Esophagus squamous epithelium (tissue), 5 donors: ENCODE measurements around the gene RNF7. TPM values are rescaled to one million over a fixed set of nuclear protein-coding genes. Genes with fewer than 3 reads are reported as not detected.

ENCODE experiments used
- DNase-seq: peaks from one replicate; lab custom pipeline; 2025; lab: John Stamatoyannopoulos, UW
- H3K27ac ChIP-seq, 4 donors: fragments of 200-600 bp; sonication (generic); one replicate each; pipeline ENCODE4 v1.5.1; 2016 to 2019; ENCODE audit warnings: mild to moderate bottlenecking in 1 of 4
- H3K27me3 ChIP-seq, 4 donors: fragments of 200-600 bp; sonication (generic); 1 replicate in 3 of 4; 2 replicates in 1 of 4; pipeline versions ENCODE4 v1.5.1 to v1.6.0; 2017 to 2021; ENCODE audit warnings: antibody characterized with exemption in 1 of 4
- H3K36me3 ChIP-seq, 3 donors: fragments of 200-600 bp; sonication (generic); one replicate each; pipeline ENCODE4 v1.5.1; 2016 to 2019
- H3K4me1 ChIP-seq, 3 donors: fragments of 200-600 bp; sonication (generic); one replicate each; pipeline ENCODE4 v1.5.1; 2017 to 2019
- H3K4me3 ChIP-seq, 4 donors: fragments of 200-600 bp; sonication (generic); 1 replicate in 3 of 4; 2 replicates in 1 of 4; pipeline ENCODE4 v1.5.1; 2016 to 2019; ENCODE audit warnings: mild to moderate bottlenecking in 2 of 4, moderate library complexity in 1 of 4
- H3K9me3 ChIP-seq, 3 donors: fragments of 200-600 bp; sonication (generic); one replicate each; pipeline ENCODE4 v1.5.1; 2016 to 2019
- CTCF ChIP-seq, 6 experiments: fragments of 450-650 bp in 4 of 6; fragments of 200-600 bp in 2 of 6; sonication (generic) in 2 of 6; IDR thresholded peaks; one replicate each; pipeline ENCODE4 v1.5.1; 2016 to 2019; ENCODE audit warnings: antibody characterized with exemption in 6 of 6, mild to moderate bottlenecking in 4 of 6, moderate library complexity in 4 of 6
- POLR2A ChIP-seq, 4 donors: fragments of 450-650 bp; IDR thresholded peaks; one replicate each; pipeline ENCODE4 v1.6.1; 2017; ENCODE audit warnings: antibody characterized with exemption in 4 of 4, mild to moderate bottlenecking in 4 of 4, moderate library complexity in 3 of 4
- WGBS, 2 donors: methylation state at CpG; one replicate each; pipeline ENCODE4 v1.1.5; 2018; 5-methylcytosine and 5-hydroxymethylcytosine counted together
- intact Hi-C: fragments of 100-400 bp; cut with DNase I; formaldehyde crosslinking; loops from one replicate; pipeline ENCODE4 v1.15.0; 2022
- total RNA-seq, 4 donors: library from RNA; depleted of rRNA; stranded (reverse); fragments of >200 nt; gene quantifications; one replicate each; pipeline ENCODE4 v1.1.0, GENCODE V29; 2016
- donor health status: DM: yes; HTN: yes; CAD: no.

RNF7 gene
- total RNA-seq, 4 donors from 2014 or later, result 54.4 to 103 (median 92.4) TPM

- H3K27ac ChIP-seq, result no peak overlapping the region
- intact Hi-C loops, result no loop called here
- no peaks in the 10 kb centered on the region for H3K36me3 ChIP-seq
- H3K9me3 ChIP-seq, result no peaks in the 10 kb centered on the region
- TF ChIP-seq CTCF (IDR thresholded peaks at IDR 0.05) (no peak), POLR2A (IDR thresholded peaks at IDR 0.05) (no peak)
- no peak overlapping the region for H3K4me3 ChIP-seq
- H3K4me1 ChIP-seq, result peaks cover 0 to 17% (median 3%) of the 10 kb centered on the region in 3 donors
- WGBS, 2 donors, result 22 to 70% methylated on average over 2 of the region's 2 CpGs
- DNase-seq, result no peak
- H3K27me3 ChIP-seq, result no peaks in the 10 kb centered on the region
These were observed 30.3 kb upstream of the RNF7 start for GRCh38 chr3:141707741-141708203.

- TF ChIP-seq POLR2A (IDR thresholded peaks at IDR 0.05), result no peak
- TF ChIP-seq CTCF (IDR thresholded peaks at IDR 0.05), result no peak
- no peaks in the 10 kb centered on the region for H3K27me3 ChIP-seq
- H3K27ac ChIP-seq, result no peak overlapping the region
- H3K9me3 ChIP-seq, result no peaks in the 10 kb centered on the region
- H3K4me3 ChIP-seq, result no peak overlapping the region
- H3K4me1 ChIP-seq, result peaks cover 0 to 17% (median 3%) of the 10 kb centered on the region in 3 donors
- WGBS, 2 donors, result 75 to 81% methylated on average over 4 of the region's 4 CpGs
- intact Hi-C loops, result no loop called here
- DNase-seq, result no peak
- no peaks in the 10 kb centered on the region for H3K36me3 ChIP-seq
These were observed 29.7 kb upstream of the RNF7 start for GRCh38 chr3:141708367-141708766.

- Histone ChIP-seq H3K36me3 (no peaks in the 10 kb centered on the region), H3K4me3 (no peak overlapping the region), H3K4me1 (peaks cover 0 to 17% (median 3%) of the 10 kb centered on the region in 3 donors), H3K27ac (no peak overlapping the region), H3K27me3 (no peaks in the 10 kb centered on the region), H3K9me3 (no peaks in the 10 kb centered on the region)
- 95 to 96% methylated on average over 7 of the region's 7 CpGs for WGBS, 2 donors
- TF ChIP-seq POLR2A (IDR thresholded peaks at IDR 0.05) (no peak), CTCF (IDR thresholded peaks at IDR 0.05) (no peak)
- DNase-seq, result no peak
- intact Hi-C loops, result no loop called here
These were observed 28.9 kb upstream of the RNF7 start for GRCh38 chr3:141709126-141709770.

GRCh38 chr3:141710121-141710520 is 28.0 kb upstream of the RNF7 start:
- Histone ChIP-seq H3K36me3 (no peaks in the 10 kb centered on the region), H3K4me1 (peaks cover 0 to 17% (median 3%) of the 10 kb centered on the region in 3 donors), H3K27ac (no peak overlapping the region), H3K9me3 (no peaks in the 10 kb centered on the region), H3K4me3 (no peak overlapping the region), H3K27me3 (no peaks in the 10 kb centered on the region)
- WGBS, 2 donors, result 85 to 93% methylated on average over 6 of the region's 6 CpGs
- TF ChIP-seq POLR2A (IDR thresholded peaks at IDR 0.05) (no peak), CTCF (IDR thresholded peaks at IDR 0.05) (no peak)
- DNase-seq, result no peak
- intact Hi-C loops, result no loop called here

- no peak for DNase-seq
- intact Hi-C loops, result no loop called here
- H3K27me3 ChIP-seq, result no peaks in the 10 kb centered on the region
- H3K9me3 ChIP-seq, result no peaks in the 10 kb centered on the region
- H3K4me1 ChIP-seq, result peaks cover 0 to 17% (median 3%) of the 10 kb centered on the region in 3 donors
- WGBS, 2 donors, result 31 to 42% methylated on average over 6 of the region's 6 CpGs
- no peak overlapping the region for H3K4me3 ChIP-seq
- no peak for TF ChIP-seq POLR2A (IDR thresholded peaks at IDR 0.05)
- TF ChIP-seq CTCF (IDR thresholded peaks at IDR 0.05), result no peak
- peak overlapping the region in 1 of 4 donors; percentile 4 for H3K27ac ChIP-seq
- no peaks in the 10 kb centered on the region for H3K36me3 ChIP-seq
These were observed 27.0 kb upstream of the RNF7 start for GRCh38 chr3:141710888-141711616.
